CD14-positive monocyte (primary cell): Measurements from ENCODE around the gene RPS6KA2. TPM values are rescaled to one million over a fixed set of nuclear protein-coding genes. Genes with fewer than 3 reads are reported as not detected.

Experiments used
- DNase-seq, 3 donors: peaks; one replicate each; pipeline ENCODE4 v3.0.0-alpha.2; 2011 to 2022
- H2AFZ ChIP-seq: 2 replicates; pipeline ENCODE4 v1.6.0; 2012; ENCODE audit warnings: mild to moderate bottlenecking, low read depth, low read length, inconsistent platforms; ENCODE audit not compliant: insufficient read depth, poor library complexity, severe bottlenecking
- H3K27ac ChIP-seq, 2 donors: 1 replicate in 1 of 2; 2 replicates in 1 of 2; pipeline ENCODE4 v1.5.1; 2012 to 2013; ENCODE audit warnings: low read length in 2 of 2, control low read depth in 1 of 2, inconsistent platforms in 1 of 2, low read depth in 1 of 2, mild to moderate bottlenecking in 1 of 2
- H3K27me3 ChIP-seq, 2 donors: one replicate each; pipeline versions ENCODE4 v1.6.0 to v1.6.1; 2011 to 2013; ENCODE audit warnings: low read length in 2 of 2; ENCODE audit not compliant: control insufficient read depth in 2 of 2, insufficient read depth in 2 of 2
- H3K36me3 ChIP-seq, 2 donors: replicated peaks in 1 of 2; 1 replicate in 1 of 2; 2 replicates in 1 of 2; pipeline versions ENCODE4 v1.5.1 to v1.6.1; 2012 to 2013; ENCODE audit warnings: low read length in 2 of 2, control low read depth in 1 of 2, inconsistent platforms in 1 of 2, mild to moderate bottlenecking in 1 of 2; ENCODE audit not compliant: insufficient read depth in 2 of 2, control insufficient read depth in 1 of 2
- H3K4me1 ChIP-seq, 2 donors: 1 replicate in 1 of 2; 2 replicates in 1 of 2; pipeline versions ENCODE4 v1.5.1 to v1.6.1; 2012 to 2013; ENCODE audit warnings: low read length in 2 of 2, control low read depth in 1 of 2, inconsistent platforms in 1 of 2, mild to moderate bottlenecking in 1 of 2, moderate library complexity in 1 of 2; ENCODE audit not compliant: insufficient read depth in 2 of 2, control insufficient read depth in 1 of 2
- H3K4me2 ChIP-seq: replicated peaks from 2 replicates; pipeline ENCODE3; 2012; ENCODE audit warnings: low read length, moderate library complexity, mild to moderate bottlenecking; ENCODE audit not compliant: poor library complexity, severe bottlenecking; ENCODE audit errors: extremely low read depth
- H3K4me3 ChIP-seq, 3 experiments: fragments of 200-600 bp in 1 of 3; sonication (generic) in 1 of 3; replicated peaks in 1 of 3; 1 replicate in 2 of 3; 2 replicates in 1 of 3; pipeline ENCODE4 v1.5.1; 2011 to 2013; ENCODE audit warnings: low read length in 3 of 3, mild to moderate bottlenecking in 3 of 3, control low read depth in 2 of 3, low read depth in 2 of 3, inconsistent platforms in 1 of 3, moderate library complexity in 1 of 3
- H3K79me2 ChIP-seq: 2 replicates; pipeline ENCODE4 v1.6.0; 2012; ENCODE audit warnings: mild to moderate bottlenecking, control low read depth, inconsistent platforms, low read length, moderate library complexity; ENCODE audit not compliant: insufficient read depth
- H3K9ac ChIP-seq: 2 replicates; pipeline ENCODE4 v1.6.0; 2017; ENCODE audit warnings: low read length, mild to moderate bottlenecking; ENCODE audit not compliant: insufficient read depth, poor library complexity, severe bottlenecking
- H3K9me3 ChIP-seq, 2 donors: replicated peaks in 1 of 2; 1 replicate in 1 of 2; 2 replicates in 1 of 2; pipeline versions ENCODE4 v1.5.1 to v1.6.1; 2012 to 2013; ENCODE audit warnings: low read length in 2 of 2, control low read depth in 1 of 2; ENCODE audit not compliant: control insufficient read depth in 1 of 2, insufficient read depth in 1 of 2
- H4K20me1 ChIP-seq: 2 replicates; pipeline ENCODE4 v1.6.0; 2012; ENCODE audit warnings: mild to moderate bottlenecking, low read length, control low read depth, moderate library complexity; ENCODE audit not compliant: insufficient read depth
- H3K27ac Mint-ChIP-seq, 7 donors: one replicate each; pipeline ENCODE4 v1.8.0; 2020; ENCODE audit warnings: mild to moderate bottlenecking in 7 of 7, mixed read lengths in 7 of 7, moderate library complexity in 6 of 7, inconsistent platforms in 2 of 7
- H3K27me3 Mint-ChIP-seq, 3 donors: one replicate each; pipeline ENCODE4 v1.8.0; 2021 to 2022; ENCODE audit warnings: low read depth in 3 of 3, mild to moderate bottlenecking in 3 of 3, mixed read lengths in 3 of 3, moderate library complexity in 3 of 3, inconsistent platforms in 1 of 3
- H3K36me3 Mint-ChIP-seq, 2 donors: one replicate each; pipeline ENCODE4 v1.8.0; 2020; ENCODE audit warnings: mixed read lengths in 2 of 2, inconsistent platforms in 1 of 2, mild to moderate bottlenecking in 1 of 2
- H3K4me1 Mint-ChIP-seq: one replicate; pipeline ENCODE4 v1.8.0; 2020; ENCODE audit warnings: mild to moderate bottlenecking, mixed read lengths
- H3K4me3 Mint-ChIP-seq, 2 donors: one replicate each; pipeline ENCODE4 v1.8.0; 2020; ENCODE audit warnings: mild to moderate bottlenecking in 2 of 2, mixed read lengths in 2 of 2, moderate library complexity in 1 of 2
- H3K9me3 Mint-ChIP-seq, 7 donors: one replicate each; pipeline ENCODE4 v1.8.0; 2020 to 2022; ENCODE audit warnings: mixed read lengths in 7 of 7, mild to moderate bottlenecking in 6 of 7, moderate library complexity in 6 of 7, inconsistent platforms in 2 of 7
- CTCF ChIP-seq: fragments of 200-600 bp; IDR thresholded peaks from one replicate; pipeline ENCODE4 v1.8.0; 2022; ENCODE audit warnings: antibody characterized with exemption, mild to moderate bottlenecking
- WGBS: methylation state at CpG from one replicate; pipeline ENCODE4 v1.1.5; 2013; ENCODE audit warnings: missing lambda C conversion rate; ENCODE audit not compliant: insufficient coverage; 5-methylcytosine and 5-hydroxymethylcytosine counted together
- intact Hi-C, 2 donors: fragments of 100-400 bp; cut with micrococcal nuclease; formaldehyde crosslinking; loops; one replicate each; pipeline versions ENCODE4 v1.15.0 to v1.15.1; 2023
- polyA plus RNA-seq, 3 donors: library from polyadenylated mRNA; depleted of rRNA in 1 of 3; unstranded in 2 of 3; stranded (reverse) in 1 of 3; fragments of 300-500 nt in 2 of 3; fragments of >200 nt in 1 of 3; fragmentation: Illumina TruSeq in 2 of 3; gene quantifications; 1 replicate in 2 of 3; 2 replicates in 1 of 3; pipeline ENCODE4 v1.2.3, GENCODE V29; 2012 to 2021

The RPS6KA2 gene
- polyA plus RNA-seq, 3 donors: 1.4 to 3.1 (median 1.9) TPM

GRCh38 chr6:166655713-166656229, 28.7 kb upstream of the RPS6KA2 start:
- no peaks in the 10 kb centered on the region for H3K36me3 Mint-ChIP-seq

GRCh38 chr6:166655251-166655650, 28.2 kb upstream of the RPS6KA2 start:
- H3K4me1 ChIP-seq: peaks cover 12 to 16% of the 10 kb centered on the region in 2 donors
- no peak for TF ChIP-seq CTCF
- H4K20me1 ChIP-seq: no peaks in the 10 kb centered on the region
- Mint-ChIP-seq H3K4me3 (no peak overlapping the region), H3K4me1 (peaks cover 17% of the 10 kb centered on the region), H3K9me3 (peaks cover 0 to 2% (median 0%) of the 10 kb centered on the region in 7 donors), H3K27ac (no peak overlapping the region), H3K27me3 (peaks cover 2 to 19% (median 9%) of the 10 kb centered on the region in 3 donors), H3K36me3 (no peaks in the 10 kb centered on the region)
- H3K4me2 ChIP-seq: no peak overlapping the region
- H3K79me2 ChIP-seq: no peaks in the 10 kb centered on the region
- no peak overlapping the region for H3K9ac ChIP-seq
- H3K9me3 ChIP-seq: no peaks in the 10 kb centered on the region
- H3K27ac ChIP-seq: no peak overlapping the region
- H2AFZ ChIP-seq: no peak overlapping the region
- no peaks in the 10 kb centered on the region for H3K36me3 ChIP-seq
- 98% methylated on average over 4 of the region's 6 CpGs for WGBS
- H3K27me3 ChIP-seq: peaks cover 3 to 9% of the 10 kb centered on the region in 2 donors
- intact Hi-C loops: no loop called here
- no peak overlapping the region for H3K4me3 ChIP-seq
- DNase-seq: no peak

More at GRCh38 chr6:166655713-166656229, 28.7 kb upstream of the RPS6KA2 start:
- Histone ChIP-seq H3K27ac (no peak overlapping the region), H3K4me2 (no peak overlapping the region), H3K9me3 (no peaks in the 10 kb centered on the region), H3K36me3 (no peaks in the 10 kb centered on the region), H3K27me3 (peaks cover 3 to 9% of the 10 kb centered on the region in 2 donors), H3K79me2 (no peaks in the 10 kb centered on the region), H2AFZ (no peak overlapping the region), H4K20me1 (no peaks in the 10 kb centered on the region), H3K4me3 (no peak overlapping the region), H3K9ac (no peak overlapping the region), H3K4me1 (peaks cover 12 to 16% of the 10 kb centered on the region in 2 donors)
- H3K27ac Mint-ChIP-seq: no peak overlapping the region
- peaks cover 2 to 19% (median 9%) of the 10 kb centered on the region in 3 donors for H3K27me3 Mint-ChIP-seq
- H3K9me3 Mint-ChIP-seq: peaks cover 0 to 2% (median 0%) of the 10 kb centered on the region in 7 donors
- H3K4me1 Mint-ChIP-seq: peaks cover 17% of the 10 kb centered on the region
- H3K4me3 Mint-ChIP-seq: no peak overlapping the region
- TF ChIP-seq CTCF: no peak
- intact Hi-C loops: no loop called here
- DNase-seq: no peak
- whole genome bisulfite sequencing: 90% methylated on average over 8 of the region's 15 CpGs
